ENCODE results near the gene PGAM1.
A peak's percentile ranks its signal among the peaks of the same experiment; 100 is the strongest.

- TF ChIP-seq POLR2A (IDR thresholded peaks at IDR 0.05) = peak; percentile 62 to 65
- TF ChIP-seq, protein P1, sequence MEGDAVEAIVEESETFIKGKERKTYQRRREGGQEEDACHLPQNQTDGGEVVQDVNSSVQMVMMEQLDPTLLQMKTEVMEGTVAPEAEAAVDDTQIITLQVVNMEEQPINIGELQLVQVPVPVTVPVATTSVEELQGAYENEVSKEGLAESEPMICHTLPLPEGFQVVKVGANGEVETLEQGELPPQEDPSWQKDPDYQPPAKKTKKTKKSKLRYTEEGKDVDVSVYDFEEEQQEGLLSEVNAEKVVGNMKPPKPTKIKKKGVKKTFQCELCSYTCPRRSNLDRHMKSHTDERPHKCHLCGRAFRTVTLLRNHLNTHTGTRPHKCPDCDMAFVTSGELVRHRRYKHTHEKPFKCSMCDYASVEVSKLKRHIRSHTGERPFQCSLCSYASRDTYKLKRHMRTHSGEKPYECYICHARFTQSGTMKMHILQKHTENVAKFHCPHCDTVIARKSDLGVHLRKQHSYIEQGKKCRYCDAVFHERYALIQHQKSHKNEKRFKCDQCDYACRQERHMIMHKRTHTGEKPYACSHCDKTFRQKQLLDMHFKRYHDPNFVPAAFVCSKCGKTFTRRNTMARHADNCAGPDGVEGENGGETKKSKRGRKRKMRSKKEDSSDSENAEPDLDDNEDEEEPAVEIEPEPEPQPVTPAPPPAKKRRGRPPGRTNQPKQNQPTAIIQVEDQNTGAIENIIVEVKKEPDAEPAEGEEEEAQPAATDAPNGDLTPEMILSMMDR (IDR thresholded peaks at IDR 0.05) = no peak
These were observed 20.0 kb downstream of the PGAM1 start, which contains the start of the genes EXOSC1 and ZDHHC16 for GRCh38 chr10:97445722-97446639.
